T-helper 2 cell treated with Interferon-gamma antibody and Interleukin-4, amounts not matched to agents 5 μg/mL and 100 μg/mL, for 36 hours (primary cell): Measurements from ENCODE around the gene OSBPL6.
"Not testable (repeated sequence)": the region's sequence is repeated elsewhere in the genome, so short reads cannot be mapped to it uniquely, and the experiment has no call there.

ENCODE experiments used
- DNase-seq: peaks from one replicate; pipeline ENCODE4 v3.0.0; 2021; ENCODE audit warnings: low spot score
- H3K27ac Mint-ChIP-seq: one replicate; pipeline ENCODE4 v1.8.0; 2021; ENCODE audit warnings: mild to moderate bottlenecking, mixed read lengths
- H3K27me3 Mint-ChIP-seq: one replicate; pipeline ENCODE4 v1.8.0; 2021; ENCODE audit warnings: low read depth, mixed read lengths
- H3K36me3 Mint-ChIP-seq: one replicate; pipeline ENCODE4 v1.8.0; 2021; ENCODE audit warnings: low read depth, mixed read lengths
- H3K4me1 Mint-ChIP-seq: one replicate; pipeline ENCODE4 v1.8.0; 2021; ENCODE audit warnings: low read depth, mixed read lengths
- H3K4me3 Mint-ChIP-seq: one replicate; pipeline ENCODE4 v1.8.0; 2022; ENCODE audit warnings: mild to moderate bottlenecking, moderate library complexity, mixed read lengths
- H3K9me3 Mint-ChIP-seq: one replicate; pipeline ENCODE4 v1.8.0; 2021; ENCODE audit warnings: mixed read lengths

The OSBPL6 gene

DNA sequence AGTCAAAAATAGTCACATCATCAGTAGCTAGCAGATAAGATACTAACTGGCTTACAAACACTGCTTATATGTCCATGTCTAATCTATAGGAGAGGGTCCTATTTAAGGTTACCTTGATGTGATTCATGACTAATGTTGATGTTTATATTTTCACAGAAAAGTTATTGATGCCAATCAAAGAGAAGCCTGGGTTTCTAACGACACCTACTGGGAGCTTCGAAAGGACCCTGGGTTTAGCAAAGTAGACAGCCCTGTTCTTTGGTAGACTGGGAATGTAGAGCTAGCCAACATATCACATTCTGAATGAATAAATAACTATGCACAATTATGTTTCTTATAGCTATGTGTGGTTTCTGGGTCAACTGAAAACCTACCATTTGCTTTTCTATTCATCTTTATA is 201.0 kb downstream of the OSBPL6 start:
- H3K4me3 Mint-ChIP-seq, result no peak overlapping the region
- no peak overlapping the region for H3K27ac Mint-ChIP-seq
- no peaks in the 10 kb centered on the region for H3K36me3 Mint-ChIP-seq
- no peaks in the 10 kb centered on the region for H3K9me3 Mint-ChIP-seq
- peaks cover 26% of the 10 kb centered on the region for H3K27me3 Mint-ChIP-seq
- H3K4me1 Mint-ChIP-seq, result peaks cover 6% of the 10 kb centered on the region
- DNase-seq, result no peak

DNA sequence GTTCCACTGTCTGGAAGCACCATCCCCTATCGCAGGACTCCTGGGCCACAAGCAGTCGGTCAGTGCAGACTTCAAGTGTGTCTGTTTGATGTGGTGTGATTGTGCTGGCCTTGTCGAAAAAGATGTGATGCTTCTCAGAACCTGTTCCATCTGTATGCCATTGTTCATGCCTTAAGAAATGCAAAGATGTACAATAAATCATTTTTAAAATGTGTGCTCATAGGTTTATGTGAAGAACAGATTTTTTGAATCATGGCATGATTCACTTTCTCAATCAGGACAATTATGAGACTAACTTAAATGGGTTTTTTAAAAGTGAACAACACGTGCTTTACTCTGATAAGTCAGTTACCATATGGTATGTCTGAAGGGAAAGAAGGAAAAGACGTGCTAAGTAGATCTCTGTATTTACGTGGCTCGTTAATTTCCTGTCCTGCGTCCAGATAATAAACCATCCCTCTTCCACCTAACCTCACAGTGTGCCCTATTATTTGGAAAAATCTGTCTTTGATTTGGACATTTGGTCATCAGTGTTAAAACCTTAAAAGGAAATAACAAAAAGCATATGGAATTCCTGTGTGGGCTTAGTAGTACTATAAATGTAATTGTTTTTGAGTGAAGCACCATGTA is 201.7 kb downstream of the OSBPL6 start:
- H3K27me3 Mint-ChIP-seq, result peaks cover 23% of the 10 kb centered on the region
- no peaks in the 10 kb centered on the region for H3K36me3 Mint-ChIP-seq
- peaks cover 6% of the 10 kb centered on the region for H3K4me1 Mint-ChIP-seq
- DNase-seq, result no peak
- no peaks in the 10 kb centered on the region for H3K9me3 Mint-ChIP-seq
- H3K4me3 Mint-ChIP-seq, result no peak overlapping the region
- H3K27ac Mint-ChIP-seq, result no peak overlapping the region

DNA sequence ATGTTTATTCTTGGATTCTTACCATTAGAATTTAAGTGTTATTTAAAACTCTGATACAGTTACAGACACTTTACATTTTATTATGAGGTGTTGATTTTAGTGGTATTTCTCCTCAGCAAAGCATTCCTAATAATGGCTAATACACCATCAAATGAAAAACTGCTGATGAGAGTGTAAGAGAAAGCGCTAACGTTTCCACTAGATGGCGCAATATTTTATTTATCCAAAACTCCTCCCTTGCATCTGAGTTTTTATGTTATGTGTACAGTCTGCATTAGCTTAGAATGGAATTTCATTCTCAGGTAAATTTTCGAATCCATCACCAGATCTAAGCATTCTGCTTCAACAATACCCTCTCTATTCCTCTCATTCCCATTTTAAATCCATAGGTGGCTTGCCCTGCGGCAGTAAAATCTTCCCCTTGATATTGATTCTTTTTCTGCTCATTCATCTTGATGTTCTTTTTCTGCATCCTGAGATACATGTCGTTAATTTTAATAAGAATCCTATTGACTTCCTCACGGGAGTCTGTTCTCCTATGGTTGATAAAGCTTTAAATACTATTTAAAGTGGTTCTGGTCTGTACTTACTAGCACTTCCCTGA is 202.8 kb downstream of the OSBPL6 start:
- no peak for DNase-seq
- Mint-ChIP-seq H3K4me3 (no peak overlapping the region), H3K27me3 (peaks cover 23% of the 10 kb centered on the region), H3K9me3 (no peaks in the 10 kb centered on the region), H3K4me1 (peaks cover 10% of the 10 kb centered on the region), H3K27ac (no peak overlapping the region), H3K36me3 (no peaks in the 10 kb centered on the region)

DNA sequence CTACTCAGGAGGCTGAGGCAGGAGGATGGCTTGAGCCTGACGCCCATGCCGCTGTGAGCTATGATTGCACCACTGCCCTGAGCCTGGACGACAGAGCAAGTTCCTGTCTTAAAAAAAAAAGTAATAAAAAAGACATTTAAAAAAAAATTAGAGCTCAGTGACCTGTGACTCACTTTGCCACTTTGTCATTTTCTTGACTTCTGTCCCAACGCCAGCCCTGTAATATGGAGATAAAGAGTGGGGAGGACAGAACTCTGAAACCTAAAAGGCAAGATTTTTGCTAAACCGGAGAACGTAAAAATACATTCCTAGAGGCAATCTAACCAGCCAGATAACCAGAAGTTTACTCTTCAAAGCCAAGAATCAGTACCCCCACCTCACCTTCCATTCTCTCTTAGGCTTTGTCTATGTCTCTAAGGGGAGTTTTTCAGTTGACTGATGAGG is 207.7 kb downstream of the OSBPL6 start:
- H3K4me1 Mint-ChIP-seq, result peaks cover 35% of the 10 kb centered on the region
- no peak for DNase-seq
- H3K27ac Mint-ChIP-seq, result no peak overlapping the region
- no peak overlapping the region for H3K4me3 Mint-ChIP-seq
- no peaks in the 10 kb centered on the region for H3K9me3 Mint-ChIP-seq
- no peaks in the 10 kb centered on the region for H3K36me3 Mint-ChIP-seq
- H3K27me3 Mint-ChIP-seq, result peaks cover 2% of the 10 kb centered on the region

DNA sequence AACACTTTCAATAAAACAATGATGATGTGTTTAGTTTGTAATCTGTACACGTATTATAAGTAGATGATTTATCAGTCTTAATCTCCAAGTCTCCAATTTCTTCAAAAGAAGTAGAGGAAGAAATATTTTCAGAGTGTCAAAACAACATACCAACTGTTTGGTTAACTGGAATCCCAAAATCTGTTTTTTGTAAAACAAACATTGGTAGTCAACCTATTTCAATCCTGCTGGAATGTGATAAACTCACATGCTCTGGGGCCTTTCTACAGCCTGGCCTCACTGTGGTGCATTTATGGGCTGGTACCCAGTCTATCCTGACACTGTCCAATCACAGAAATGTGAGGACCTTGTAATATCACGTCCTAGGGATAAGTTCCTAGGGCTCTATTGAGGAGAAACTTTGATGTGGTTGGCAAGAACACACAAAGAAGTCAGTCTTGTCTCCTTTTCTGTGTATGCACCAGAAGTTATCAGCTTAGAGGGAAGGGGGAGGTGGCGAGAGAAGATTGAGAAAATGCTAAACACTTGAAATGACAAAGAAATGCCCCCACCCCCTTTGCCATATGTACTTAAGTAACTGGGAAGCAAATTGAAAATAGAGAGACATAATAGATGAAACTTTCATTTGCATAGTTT is 209.5 kb downstream of the OSBPL6 start:
- peaks cover 36% of the 10 kb centered on the region for H3K4me1 Mint-ChIP-seq
- H3K9me3 Mint-ChIP-seq, result no peaks in the 10 kb centered on the region
- peak; percentile 19 for DNase-seq
- no peaks in the 10 kb centered on the region for H3K36me3 Mint-ChIP-seq
- H3K27ac Mint-ChIP-seq, result peak overlapping the region; percentile 93
- peaks cover 2% of the 10 kb centered on the region for H3K27me3 Mint-ChIP-seq
- peak overlapping the region; percentile 80 for H3K4me3 Mint-ChIP-seq

DNA sequence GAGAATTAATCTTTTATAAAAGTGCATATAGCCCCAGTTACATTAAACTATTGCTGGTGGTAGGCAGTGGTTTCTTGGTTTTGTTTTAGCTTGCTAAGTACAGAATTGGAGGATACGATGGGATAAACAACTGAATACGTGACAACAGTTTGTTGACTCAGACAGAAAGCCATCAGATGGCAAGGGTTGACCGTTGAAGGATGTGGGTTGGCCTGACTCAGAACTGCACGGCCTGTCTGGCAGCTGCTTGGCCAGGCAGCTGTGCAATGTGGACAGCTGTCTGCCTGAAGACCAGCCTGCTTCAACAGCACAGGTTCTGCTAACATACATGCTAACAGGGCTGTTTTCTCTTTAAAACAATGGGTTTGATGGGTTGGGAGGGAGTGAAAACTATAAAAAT is 210.1 kb downstream of the OSBPL6 start:
- H3K4me3 Mint-ChIP-seq, result peak overlapping the region; percentile 80
- H3K27me3 Mint-ChIP-seq, result peaks cover 2% of the 10 kb centered on the region
- no peaks in the 10 kb centered on the region for H3K36me3 Mint-ChIP-seq
- H3K4me1 Mint-ChIP-seq, result peaks cover 36% of the 10 kb centered on the region
- no peaks in the 10 kb centered on the region for H3K9me3 Mint-ChIP-seq
- peak; percentile 75 for DNase-seq
- peak overlapping the region; percentile 93 for H3K27ac Mint-ChIP-seq

DNA sequence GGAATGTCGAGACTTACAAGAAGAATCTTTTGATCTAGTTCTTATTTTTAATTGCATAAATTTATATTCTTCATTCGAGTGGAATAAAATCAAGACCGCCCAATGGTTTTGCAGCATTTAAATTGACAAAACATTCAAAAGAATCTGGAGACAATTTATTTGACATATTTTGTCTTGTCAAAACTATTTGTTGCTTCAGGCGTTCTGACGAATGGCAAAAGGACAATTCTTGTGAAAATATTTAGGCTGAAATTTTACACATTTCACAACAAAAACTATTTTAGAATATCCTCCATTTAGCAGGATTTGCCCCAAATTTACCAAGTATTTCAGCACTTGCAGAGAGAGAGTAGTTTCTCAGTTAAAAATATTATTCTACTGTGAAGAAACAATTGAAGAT is 214.9 kb downstream of the OSBPL6 start:
- H3K9me3 Mint-ChIP-seq, result no peaks in the 10 kb centered on the region
- H3K27ac Mint-ChIP-seq, result no peak overlapping the region
- no peaks in the 10 kb centered on the region for H3K27me3 Mint-ChIP-seq
- no peak overlapping the region for H3K4me3 Mint-ChIP-seq
- DNase-seq, result no peak
- H3K36me3 Mint-ChIP-seq, result peaks cover 5% of the 10 kb centered on the region
- peaks cover 44% of the 10 kb centered on the region for H3K4me1 Mint-ChIP-seq

DNA sequence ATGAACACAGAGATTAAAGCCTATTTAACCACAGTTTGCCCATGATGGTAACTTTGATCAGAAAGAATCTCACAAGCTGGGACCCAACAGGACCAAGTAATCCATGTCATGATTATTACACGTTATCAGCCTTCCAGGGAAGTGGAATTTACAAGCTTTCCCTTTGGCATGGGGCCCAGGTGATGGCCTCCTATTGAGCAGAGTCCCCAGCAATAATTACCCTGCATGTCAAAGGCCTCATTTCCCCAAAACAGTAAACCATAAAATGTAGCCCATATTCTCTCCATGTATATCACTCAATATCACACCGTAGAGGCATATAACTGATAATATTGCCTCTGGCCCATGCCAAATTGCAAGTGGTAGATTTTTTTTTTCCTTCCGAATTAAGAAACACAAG is 217.7 kb downstream of the OSBPL6 start:
- Mint-ChIP-seq H3K4me3 (no peak overlapping the region), H3K27me3 (no peaks in the 10 kb centered on the region), H3K9me3 (no peaks in the 10 kb centered on the region), H3K4me1 (peaks cover 49% of the 10 kb centered on the region), H3K36me3 (peaks cover 12% of the 10 kb centered on the region), H3K27ac (no peak overlapping the region)
- DNase-seq, result no peak

DNA sequence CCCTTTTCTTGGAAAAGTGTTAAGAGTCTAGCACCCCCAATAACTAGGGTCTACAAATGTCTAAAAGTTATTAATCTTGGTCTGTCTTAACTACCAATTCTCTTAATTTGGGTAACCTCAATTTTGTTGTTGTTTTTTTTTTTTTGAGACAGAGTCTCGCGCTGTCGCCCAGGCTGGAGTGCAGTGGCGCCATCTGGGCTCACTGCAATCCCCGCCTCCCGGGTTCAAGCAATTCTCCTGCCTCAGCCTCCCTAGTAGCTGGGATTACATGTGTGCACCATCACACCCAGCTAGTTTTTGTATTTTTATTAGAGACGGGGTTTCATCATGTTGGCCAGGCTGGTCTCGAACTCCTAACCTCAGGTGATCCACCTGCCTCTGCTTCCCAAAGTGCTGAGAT is 218.1 kb downstream of the OSBPL6 start:
- Mint-ChIP-seq H3K4me1 (peaks cover 48% of the 10 kb centered on the region), H3K27ac (peak overlapping the region; percentile 99), H3K4me3 (peak overlapping the region; percentile 96), H3K36me3 (peaks cover 12% of the 10 kb centered on the region)
- not testable (repeated sequence) for H3K27me3 Mint-ChIP-seq, H3K9me3 Mint-ChIP-seq, DNase-seq

DNA sequence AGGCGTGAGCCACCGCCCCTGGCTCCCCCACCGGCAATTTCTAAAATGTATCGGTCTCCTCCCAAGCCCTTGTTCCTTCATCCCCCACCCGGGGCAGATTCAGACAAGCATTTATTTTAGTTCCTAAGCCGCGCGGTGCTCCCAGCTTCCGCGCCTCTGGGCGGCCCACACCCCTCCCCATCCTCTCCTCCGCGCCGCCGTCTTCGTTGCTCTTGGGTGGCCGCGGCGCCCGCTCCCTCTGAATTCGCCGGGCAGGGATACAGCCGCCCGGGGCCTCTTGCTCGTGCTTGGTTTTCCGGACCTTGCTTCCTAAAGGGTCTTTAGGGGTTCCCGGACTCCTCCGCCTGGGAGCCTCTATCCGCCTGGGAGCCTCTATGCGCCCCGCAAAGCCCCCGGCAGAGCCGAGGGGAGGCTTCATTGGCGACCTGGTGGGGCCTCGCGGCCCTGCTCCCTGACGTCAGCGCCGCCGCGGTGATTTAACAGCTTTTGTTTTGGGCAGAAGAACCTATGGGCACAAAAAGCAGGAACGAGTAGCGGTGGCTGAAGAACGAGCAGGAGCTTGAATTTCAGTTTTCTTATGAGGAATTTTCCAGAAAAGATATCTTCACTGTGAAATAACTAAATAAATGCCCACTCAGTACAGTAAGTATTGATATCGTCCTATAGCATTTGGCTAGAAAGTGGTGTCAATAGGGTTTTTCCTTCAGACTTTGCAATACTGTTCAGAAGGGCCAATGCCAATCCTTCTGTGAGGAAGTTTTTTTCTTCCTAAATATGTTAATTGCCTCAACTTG is 219.4 kb downstream of the OSBPL6 start:
- peak; percentile 79 for DNase-seq
- H3K27me3 Mint-ChIP-seq, result no peaks in the 10 kb centered on the region
- H3K4me1 Mint-ChIP-seq, result peaks cover 52% of the 10 kb centered on the region
- H3K4me3 Mint-ChIP-seq, result peak overlapping the region; percentile 96
- no peaks in the 10 kb centered on the region for H3K9me3 Mint-ChIP-seq
- H3K27ac Mint-ChIP-seq, result peak overlapping the region; percentile 99
- peaks cover 12% of the 10 kb centered on the region for H3K36me3 Mint-ChIP-seq

DNA sequence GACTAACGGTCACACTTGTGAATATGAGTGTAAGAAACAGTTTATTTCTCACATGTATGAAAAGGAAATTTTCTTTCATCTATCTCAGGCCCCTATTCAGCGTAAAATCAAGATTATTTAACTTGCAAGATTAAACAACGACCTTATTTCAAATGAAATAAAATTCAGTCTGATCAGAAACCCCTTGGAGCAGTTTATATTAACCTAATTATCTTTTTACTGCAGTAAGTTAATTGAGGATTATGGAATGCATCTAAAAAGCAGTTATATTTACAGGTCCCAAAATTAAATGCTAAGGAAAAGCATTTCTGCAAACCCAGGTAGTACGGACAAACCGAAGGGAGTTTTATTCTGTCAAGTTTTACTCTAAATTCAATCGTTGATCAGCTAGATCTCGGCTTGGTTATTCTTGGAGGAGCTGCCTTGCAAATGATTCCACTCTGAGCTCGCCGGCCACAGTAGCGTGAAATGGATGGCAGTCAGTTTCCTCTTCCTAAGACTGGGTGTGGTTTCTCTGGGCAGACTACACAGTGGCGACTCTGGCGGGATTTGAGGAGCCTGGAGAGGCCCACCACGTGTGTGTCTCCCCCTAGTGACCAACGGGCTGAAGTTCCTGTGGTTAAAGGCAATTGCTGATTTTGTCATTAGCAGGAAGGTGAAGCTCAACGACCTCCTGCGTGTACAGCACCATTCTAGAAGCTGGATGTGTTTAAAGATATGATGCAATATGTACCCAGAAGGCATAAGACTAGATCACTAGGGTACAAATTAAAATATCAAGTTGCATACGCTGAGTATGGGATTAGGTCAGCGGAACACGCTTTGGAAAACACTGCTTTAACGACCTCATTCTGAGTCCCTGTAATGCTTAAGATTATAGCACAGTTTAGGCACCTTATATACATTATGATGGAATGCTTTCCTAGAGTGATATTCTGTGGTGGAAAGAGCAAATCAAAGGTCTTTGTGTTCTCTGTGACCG is 220.2 kb downstream of the OSBPL6 start:
- no peaks in the 10 kb centered on the region for H3K9me3 Mint-ChIP-seq
- peak; percentile 85 for DNase-seq
- peaks cover 59% of the 10 kb centered on the region for H3K4me1 Mint-ChIP-seq
- no peaks in the 10 kb centered on the region for H3K27me3 Mint-ChIP-seq
- H3K4me3 Mint-ChIP-seq, result peak overlapping the region; percentile 96
- H3K27ac Mint-ChIP-seq, result peak overlapping the region; percentile 99
- peaks cover 12% of the 10 kb centered on the region for H3K36me3 Mint-ChIP-seq

DNA sequence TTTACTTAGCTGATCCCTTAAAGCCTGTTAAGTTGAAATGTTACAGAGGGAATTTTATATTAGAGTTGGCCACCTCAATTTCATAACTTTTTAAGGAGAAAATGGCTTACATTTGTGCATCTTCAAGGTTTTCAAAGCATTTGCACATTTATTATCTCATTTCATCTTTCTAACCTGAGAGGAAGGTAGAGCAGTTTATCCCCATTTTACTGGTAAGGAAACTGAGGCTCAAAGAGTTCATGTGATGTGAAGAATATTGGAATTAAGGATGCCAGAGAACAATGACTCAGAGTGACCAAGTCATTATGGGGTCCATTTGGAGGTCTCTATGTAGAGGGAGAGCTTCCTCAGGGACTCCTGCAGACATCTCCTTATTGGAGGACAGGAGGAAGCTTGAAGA is 221.7 kb downstream of the OSBPL6 start:
- no peak overlapping the region for H3K27ac Mint-ChIP-seq
- H3K36me3 Mint-ChIP-seq, result peaks cover 9% of the 10 kb centered on the region
- H3K4me1 Mint-ChIP-seq, result peaks cover 58% of the 10 kb centered on the region
- H3K4me3 Mint-ChIP-seq, result no peak overlapping the region
- H3K9me3 Mint-ChIP-seq, result no peaks in the 10 kb centered on the region
- no peak for DNase-seq
- no peaks in the 10 kb centered on the region for H3K27me3 Mint-ChIP-seq

DNA sequence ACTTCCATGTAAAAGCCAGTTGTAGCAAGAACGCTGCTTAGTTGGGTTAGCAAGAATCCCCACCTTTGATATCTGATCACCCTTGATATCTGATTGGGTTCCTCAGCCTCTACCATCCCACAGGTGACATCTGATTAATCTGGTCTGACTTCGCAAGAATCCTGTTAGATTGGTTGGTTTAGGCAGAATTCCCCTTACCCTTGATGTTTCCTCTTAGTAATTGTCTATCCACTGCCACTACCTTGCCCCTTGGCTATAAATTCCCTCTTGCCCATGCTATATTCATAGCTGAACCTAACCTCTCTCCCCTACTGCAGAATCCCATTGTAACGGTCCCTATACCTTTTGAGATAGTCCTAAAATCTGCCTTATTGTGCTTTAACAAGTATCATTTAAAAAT is 223.6 kb downstream of the OSBPL6 start:
- Mint-ChIP-seq H3K9me3 (no peaks in the 10 kb centered on the region), H3K36me3 (peaks cover 14% of the 10 kb centered on the region), H3K27ac (no peak overlapping the region), H3K4me3 (no peak overlapping the region), H3K4me1 (peaks cover 53% of the 10 kb centered on the region), H3K27me3 (no peaks in the 10 kb centered on the region)
- DNase-seq, result no peak
